ENCODE results near the gene ZNF74.
A peak's percentile ranks its signal among the peaks of the same experiment; 100 is the strongest.

ZNF74 gene

GRCh38 chr22:20422271-20423007, 28.5 kb downstream of the ZNF74 start:
- DNase-seq, result no peak

- DNase-seq, result no peak
Observed at GRCh38 chr22:20423008-20423905, 29.3 kb downstream of the ZNF74 start.

GRCh38 chr22:20423906-20424551, 30.1 kb downstream of the ZNF74 start:
- no peak for DNase-seq

GRCh38 chr22:20424568-20424931, 30.6 kb downstream of the ZNF74 start:
- no peak for DNase-seq

- peak in 1 of 6 experiments; percentile 30 for DNase-seq
Observed at GRCh38 chr22:20424932-20425565, 31.1 kb downstream of the ZNF74 start.

GRCh38 chr22:20425566-20426258, 31.8 kb downstream of the ZNF74 start:
- no peak for DNase-seq

GRCh38 chr22:20426259-20426615, 32.3 kb downstream of the ZNF74 start:
- DNase-seq, result no peak

GRCh38 chr22:20427104-20427944, 33.4 kb downstream of the ZNF74 start:
- no peak for DNase-seq

GRCh38 chr22:20427945-20428417, 34.0 kb downstream of the ZNF74 start:
- no peak for DNase-seq

GRCh38 chr22:20428496-20429253, 34.7 kb downstream of the ZNF74 start:
- DNase-seq, result no peak

GRCh38 chr22:20429254-20430100, 35.5 kb downstream of the ZNF74 start:
- peak; percentile 53 to 90 (median 80) for DNase-seq

- peak in 2 of 6 experiments; percentile 23 to 48 for DNase-seq
Observed at GRCh38 chr22:20430101-20430719, 36.3 kb downstream of the ZNF74 start.

- DNase-seq, result peak; percentile 28 to 61 (median 42)
Observed at GRCh38 chr22:20430720-20431510, 37.0 kb downstream of the ZNF74 start.

GRCh38 chr22:20431511-20432192, 37.7 kb downstream of the ZNF74 start:
- DNase-seq, result no peak

GRCh38 chr22:20432244-20432686, 38.3 kb downstream of the ZNF74 start:
- no peak for DNase-seq

GRCh38 chr22:20433191-20433590, 39.2 kb downstream of the ZNF74 start:
- DNase-seq, result no peak

- no peak for DNase-seq
Observed at GRCh38 chr22:20433686-20434241, 39.8 kb downstream of the ZNF74 start.

Data from stimulated activated naive CD4-positive, alpha-beta T cell (primary cell).